K562 (cell line): Measurements from ENCODE around the gene CHD3. TPM values are rescaled to one million over a fixed set of nuclear protein-coding genes. Genes with fewer than 3 reads are reported as not detected.

Source experiments
- CHD2 ChIP-seq: IDR thresholded peaks from 2 replicates; pipeline ENCODE4 v1.6.1; 2011; ENCODE audit warnings: low read depth, low read length
- CREB5 ChIP-seq: fragments of 250-450 bp; sonication (Bioruptor Pico); IDR thresholded peaks from 2 replicates; pipeline ENCODE4 v1.5.0; 2020; ENCODE audit warnings: mild to moderate bottlenecking
- DLX4 ChIP-seq: fragments of 250-450 bp; sonication (Bioruptor Pico); IDR thresholded peaks from 2 replicates; pipeline ENCODE4 v1.6.1; 2021; ENCODE audit warnings: mild to moderate bottlenecking
- EHMT2 ChIP-seq: fragments of 450-650 bp; IDR thresholded peaks from 2 replicates; pipeline ENCODE4 v1.6.1; 2018; ENCODE audit warnings: antibody characterized with exemption
- GABPB2 ChIP-seq: fragments of 250-450 bp; sonication (Bioruptor Pico); conservative IDR thresholded peaks from 2 replicates; pipeline ENCODE4 v1.5.1; 2021; ENCODE audit warnings: mild to moderate bottlenecking
- HNRNPL ChIP-seq: fragments of 200-400 bp; formaldehyde crosslinking; IDR thresholded peaks from 2 replicates; pipeline ENCODE4 v1.6.1; 2017; ENCODE audit warnings: low read depth, mild to moderate bottlenecking, low read length
- KHSRP ChIP-seq: fragments of 450-650 bp; IDR thresholded peaks from 2 replicates; pipeline ENCODE4 v1.6.1; 2017
- NCOR1 ChIP-seq: fragments of 450-650 bp; IDR thresholded peaks from 2 replicates; pipeline ENCODE4 v1.6.1; 2016; ENCODE audit warnings: mild to moderate bottlenecking, moderate library complexity
- PBX2 ChIP-seq, 2 experiments: IDR thresholded peaks in 1 of 2; conservative IDR thresholded peaks in 1 of 2; 2 replicates each; pipeline ENCODE4 v1.6.1; 2016; ENCODE audit warnings: low read depth in 2 of 2, mild to moderate bottlenecking in 1 of 2, missing compliant biosample characterization in 1 of 2, missing genetic modification characterization in 1 of 2, moderate library complexity in 1 of 2
- POLR2H ChIP-seq: IDR thresholded peaks from 2 replicates; pipeline ENCODE4 v1.6.1; 2016; ENCODE audit warnings: missing genetic modification characterization, low read depth, mild to moderate bottlenecking, control low read depth, missing compliant biosample characterization, moderate library complexity
- PRPF4 ChIP-seq: fragments of 200-400 bp; formaldehyde crosslinking; IDR thresholded peaks from one replicate; pipeline ENCODE4 v1.6.1; 2017; ENCODE audit warnings: low read length, low read depth, mild to moderate bottlenecking; ENCODE audit not compliant: insufficient read depth, poor library complexity, severe bottlenecking
- RREB1 ChIP-seq: fragments of 250-450 bp; sonication (Bioruptor Pico); IDR thresholded peaks from 2 replicates; pipeline ENCODE4 v1.4.0; 2020
- RUNX1 ChIP-seq: sonication (generic); IDR thresholded peaks from 2 replicates; pipeline ENCODE4 v1.6.1; 2016; ENCODE audit warnings: antibody characterized with exemption, low read depth
- ZKSCAN3 ChIP-seq: fragments of 250-450 bp; sonication (Bioruptor Pico); IDR thresholded peaks from 2 replicates; pipeline ENCODE4 v1.4.0; 2020
- ZNF282 ChIP-seq: sonication (generic); formaldehyde crosslinking; IDR thresholded peaks from 2 replicates; pipeline ENCODE4 v1.8.1; 2023; ENCODE audit warnings: missing genetic modification reagents
- ZNF354B ChIP-seq: fragments of 250-450 bp; sonication (Bioruptor Pico); IDR thresholded peaks from 2 replicates; pipeline ENCODE4 v1.4.0; 2020
- ZNF707 ChIP-seq: fragments of 250-450 bp; sonication (Bioruptor Pico); conservative IDR thresholded peaks from 2 replicates; pipeline ENCODE4 v1.8.0; 2022; ENCODE audit warnings: inconsistent platforms, mild to moderate bottlenecking, moderate library complexity
- ZNF77 ChIP-seq: fragments of 250-450 bp; sonication (Bioruptor Pico); IDR thresholded peaks from 2 replicates; pipeline ENCODE4 v1.5.0; 2020
- polyA plus RNA-seq, 8 experiments: library from polyadenylated mRNA; depleted of rRNA in 4 of 8; stranded (reverse) in 5 of 8; unstranded in 3 of 8; fragments of >200 nt; fragmentation: Nextera tagmentation in 2 of 8; fragmentation: Illumina TruSeq in 1 of 8; extraction: Ambion mirVana in 2 of 8; extraction: Trizol in 1 of 8; gene quantifications; 2 replicates each; pipeline versions ENCODE4 v1.2.1 to v1.2.3, GENCODE V29; 2011 to 2014; ENCODE audit warnings: inconsistent platforms in 1 of 8, missing spikeins in 1 of 8
- total RNA-seq, 7 experiments: library from RNA; depleted of rRNA in 6 of 7; stranded (reverse); fragments of >200 nt in 6 of 7; fragmentation: Illumina TruSeq in 2 of 7; extraction: Trizol in 2 of 7; gene quantifications; 2 replicates each; pipeline versions ENCODE4 v1.2.1 to v1.2.3, GENCODE V29; 2011 to 2021; ENCODE audit warnings: low replicate concordance in 1 of 7

CHD3 gene
- total and polyA plus RNA-seq, 9 of the 15 experiments (the other 6 are each of a cell fraction or from before 2014, with no cell fraction given) = 0.39 to 38.2 (median 21.2) TPM

- TF ChIP-seq CREB5 (CRISPR knock-in tag) (no peak), NCOR1 (no peak), POLR2H (tag) (no peak), KHSRP (no peak), RUNX1 (no peak), PRPF4 (no peak), CHD2 (no peak; the same call in 1 of the 2 replicates), ZNF354B (CRISPR knock-in tag) (no peak), GABPB2 (CRISPR knock-in tag) (no peak), EHMT2 (no peak), ZKSCAN3 (no peak), HNRNPL (no peak), ZNF707 (no peak), ZNF282 (CRISPR knock-in tag) (peak; percentile 78; the same call in 1 of the 2 replicates), PBX2 (CRISPR knock-in tag; IDR thresholded peaks at IDR 0.05; ENCODE audit: low read depth) (no peak), PBX2 (tag; conservative IDR thresholded peaks at IDR 0.05; ENCODE audit: low read depth) (no peak), DLX4 (CRISPR knock-in tag) (no peak), ZNF77 (CRISPR knock-in tag) (no peak), RREB1 (no peak)
Measured at GRCh38 chr17:7915611-7916384, 27.2 kb downstream of the CHD3 start, which contains the start of gene RNF227 (continued).
